CD14-positive monocyte (primary cell): Measurements from ENCODE around the gene LTO1. TPM values are rescaled to one million over a fixed set of nuclear protein-coding genes. Genes with fewer than 3 reads are reported as not detected.

Source experiments
- DNase-seq, 3 donors: peaks; one replicate each; pipeline ENCODE4 v3.0.0-alpha.2; 2011 to 2022
- H2AFZ ChIP-seq: 2 replicates; pipeline ENCODE4 v1.6.0; 2012; ENCODE audit warnings: mild to moderate bottlenecking, low read depth, low read length, inconsistent platforms; ENCODE audit not compliant: insufficient read depth, poor library complexity, severe bottlenecking
- H3K27ac ChIP-seq, 2 donors: 1 replicate in 1 of 2; 2 replicates in 1 of 2; pipeline ENCODE4 v1.5.1; 2012 to 2013; ENCODE audit warnings: low read length in 2 of 2, control low read depth in 1 of 2, inconsistent platforms in 1 of 2, low read depth in 1 of 2, mild to moderate bottlenecking in 1 of 2
- H3K27me3 ChIP-seq, 2 donors: one replicate each; pipeline versions ENCODE4 v1.6.0 to v1.6.1; 2011 to 2013; ENCODE audit warnings: low read length in 2 of 2; ENCODE audit not compliant: control insufficient read depth in 2 of 2, insufficient read depth in 2 of 2
- H3K36me3 ChIP-seq, 2 donors: replicated peaks in 1 of 2; 1 replicate in 1 of 2; 2 replicates in 1 of 2; pipeline versions ENCODE4 v1.5.1 to v1.6.1; 2012 to 2013; ENCODE audit warnings: low read length in 2 of 2, control low read depth in 1 of 2, inconsistent platforms in 1 of 2, mild to moderate bottlenecking in 1 of 2; ENCODE audit not compliant: insufficient read depth in 2 of 2, control insufficient read depth in 1 of 2
- H3K4me1 ChIP-seq, 2 donors: 1 replicate in 1 of 2; 2 replicates in 1 of 2; pipeline versions ENCODE4 v1.5.1 to v1.6.1; 2012 to 2013; ENCODE audit warnings: low read length in 2 of 2, control low read depth in 1 of 2, inconsistent platforms in 1 of 2, mild to moderate bottlenecking in 1 of 2, moderate library complexity in 1 of 2; ENCODE audit not compliant: insufficient read depth in 2 of 2, control insufficient read depth in 1 of 2
- H3K4me2 ChIP-seq: replicated peaks from 2 replicates; pipeline ENCODE3; 2012; ENCODE audit warnings: low read length, moderate library complexity, mild to moderate bottlenecking; ENCODE audit not compliant: poor library complexity, severe bottlenecking; ENCODE audit errors: extremely low read depth
- H3K4me3 ChIP-seq, 3 experiments: fragments of 200-600 bp in 1 of 3; sonication (generic) in 1 of 3; replicated peaks in 1 of 3; 1 replicate in 2 of 3; 2 replicates in 1 of 3; pipeline ENCODE4 v1.5.1; 2011 to 2013; ENCODE audit warnings: low read length in 3 of 3, mild to moderate bottlenecking in 3 of 3, control low read depth in 2 of 3, low read depth in 2 of 3, inconsistent platforms in 1 of 3, moderate library complexity in 1 of 3
- H3K79me2 ChIP-seq: 2 replicates; pipeline ENCODE4 v1.6.0; 2012; ENCODE audit warnings: mild to moderate bottlenecking, control low read depth, inconsistent platforms, low read length, moderate library complexity; ENCODE audit not compliant: insufficient read depth
- H3K9ac ChIP-seq: 2 replicates; pipeline ENCODE4 v1.6.0; 2017; ENCODE audit warnings: low read length, mild to moderate bottlenecking; ENCODE audit not compliant: insufficient read depth, poor library complexity, severe bottlenecking
- H3K9me3 ChIP-seq, 2 donors: replicated peaks in 1 of 2; 1 replicate in 1 of 2; 2 replicates in 1 of 2; pipeline versions ENCODE4 v1.5.1 to v1.6.1; 2012 to 2013; ENCODE audit warnings: low read length in 2 of 2, control low read depth in 1 of 2; ENCODE audit not compliant: control insufficient read depth in 1 of 2, insufficient read depth in 1 of 2
- H4K20me1 ChIP-seq: 2 replicates; pipeline ENCODE4 v1.6.0; 2012; ENCODE audit warnings: mild to moderate bottlenecking, low read length, control low read depth, moderate library complexity; ENCODE audit not compliant: insufficient read depth
- H3K27ac Mint-ChIP-seq, 7 donors: one replicate each; pipeline ENCODE4 v1.8.0; 2020; ENCODE audit warnings: mild to moderate bottlenecking in 7 of 7, mixed read lengths in 7 of 7, moderate library complexity in 6 of 7, inconsistent platforms in 2 of 7
- H3K27me3 Mint-ChIP-seq, 3 donors: one replicate each; pipeline ENCODE4 v1.8.0; 2021 to 2022; ENCODE audit warnings: low read depth in 3 of 3, mild to moderate bottlenecking in 3 of 3, mixed read lengths in 3 of 3, moderate library complexity in 3 of 3, inconsistent platforms in 1 of 3
- H3K36me3 Mint-ChIP-seq, 2 donors: one replicate each; pipeline ENCODE4 v1.8.0; 2020; ENCODE audit warnings: mixed read lengths in 2 of 2, inconsistent platforms in 1 of 2, mild to moderate bottlenecking in 1 of 2
- H3K4me1 Mint-ChIP-seq: one replicate; pipeline ENCODE4 v1.8.0; 2020; ENCODE audit warnings: mild to moderate bottlenecking, mixed read lengths
- H3K4me3 Mint-ChIP-seq, 2 donors: one replicate each; pipeline ENCODE4 v1.8.0; 2020; ENCODE audit warnings: mild to moderate bottlenecking in 2 of 2, mixed read lengths in 2 of 2, moderate library complexity in 1 of 2
- H3K9me3 Mint-ChIP-seq, 7 donors: one replicate each; pipeline ENCODE4 v1.8.0; 2020 to 2022; ENCODE audit warnings: mixed read lengths in 7 of 7, mild to moderate bottlenecking in 6 of 7, moderate library complexity in 6 of 7, inconsistent platforms in 2 of 7
- WGBS: methylation state at CpG from one replicate; pipeline ENCODE4 v1.1.5; 2013; ENCODE audit warnings: missing lambda C conversion rate; ENCODE audit not compliant: insufficient coverage; 5-methylcytosine and 5-hydroxymethylcytosine counted together
- intact Hi-C, 2 donors: fragments of 100-400 bp; cut with micrococcal nuclease; formaldehyde crosslinking; loops; one replicate each; pipeline versions ENCODE4 v1.15.0 to v1.15.1; 2023
- polyA plus RNA-seq, 3 donors: library from polyadenylated mRNA; depleted of rRNA in 1 of 3; unstranded in 2 of 3; stranded (reverse) in 1 of 3; fragments of 300-500 nt in 2 of 3; fragments of >200 nt in 1 of 3; fragmentation: Illumina TruSeq in 2 of 3; gene quantifications; 1 replicate in 2 of 3; 2 replicates in 1 of 3; pipeline ENCODE4 v1.2.3, GENCODE V29; 2012 to 2021
- TF ChIP-seq, protein P1 (sequence below): fragments of 200-600 bp; IDR thresholded peaks from one replicate; pipeline ENCODE4 v1.8.0; 2022; ENCODE audit warnings: antibody characterized with exemption, mild to moderate bottlenecking

The LTO1 gene
- polyA plus RNA-seq, 3 donors, result 3.9 to 27.1 (median 5.2) TPM

DNA sequence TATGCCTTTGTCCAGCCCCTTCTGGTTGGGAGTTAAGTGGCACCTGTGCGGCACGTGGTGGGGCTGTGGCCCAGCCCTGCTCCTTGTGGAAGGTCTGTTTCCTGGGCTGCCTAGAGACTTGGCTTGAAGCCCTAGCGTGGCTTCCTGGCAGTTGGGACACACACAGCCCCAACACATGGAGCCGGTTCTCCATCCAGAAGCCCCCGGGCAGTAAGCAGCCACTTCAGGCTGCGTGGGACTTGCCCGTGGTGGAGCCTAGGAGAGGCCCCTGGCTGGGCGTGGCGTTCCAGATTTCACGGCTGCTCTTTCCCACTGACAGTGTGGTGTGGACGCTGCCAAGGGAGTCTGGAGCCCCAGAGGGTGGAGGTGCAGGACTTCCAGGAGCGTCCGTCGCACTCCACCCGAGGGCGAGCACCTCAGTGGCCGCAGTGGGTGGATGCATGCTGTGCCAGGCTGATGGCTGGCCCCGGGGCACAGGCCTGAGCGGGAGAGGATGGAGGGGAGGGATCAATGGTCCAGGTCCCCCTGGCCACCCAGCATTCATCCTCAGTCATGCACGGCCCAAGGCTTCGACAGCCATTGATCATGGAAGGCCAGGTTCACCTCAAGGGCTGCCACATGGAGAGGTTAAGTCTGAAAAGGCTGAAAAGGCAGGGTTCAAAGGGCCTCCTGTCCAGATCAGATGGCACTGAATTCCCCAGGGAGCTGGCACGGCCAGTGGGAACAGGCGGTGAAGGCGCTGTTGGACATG is 24.9 kb downstream of the LTO1 start:
- H3K27ac ChIP-seq, result no peak overlapping the region
- TF ChIP-seq, protein P1, sequence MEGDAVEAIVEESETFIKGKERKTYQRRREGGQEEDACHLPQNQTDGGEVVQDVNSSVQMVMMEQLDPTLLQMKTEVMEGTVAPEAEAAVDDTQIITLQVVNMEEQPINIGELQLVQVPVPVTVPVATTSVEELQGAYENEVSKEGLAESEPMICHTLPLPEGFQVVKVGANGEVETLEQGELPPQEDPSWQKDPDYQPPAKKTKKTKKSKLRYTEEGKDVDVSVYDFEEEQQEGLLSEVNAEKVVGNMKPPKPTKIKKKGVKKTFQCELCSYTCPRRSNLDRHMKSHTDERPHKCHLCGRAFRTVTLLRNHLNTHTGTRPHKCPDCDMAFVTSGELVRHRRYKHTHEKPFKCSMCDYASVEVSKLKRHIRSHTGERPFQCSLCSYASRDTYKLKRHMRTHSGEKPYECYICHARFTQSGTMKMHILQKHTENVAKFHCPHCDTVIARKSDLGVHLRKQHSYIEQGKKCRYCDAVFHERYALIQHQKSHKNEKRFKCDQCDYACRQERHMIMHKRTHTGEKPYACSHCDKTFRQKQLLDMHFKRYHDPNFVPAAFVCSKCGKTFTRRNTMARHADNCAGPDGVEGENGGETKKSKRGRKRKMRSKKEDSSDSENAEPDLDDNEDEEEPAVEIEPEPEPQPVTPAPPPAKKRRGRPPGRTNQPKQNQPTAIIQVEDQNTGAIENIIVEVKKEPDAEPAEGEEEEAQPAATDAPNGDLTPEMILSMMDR, result no peak
- H3K27me3 ChIP-seq, result no peaks in the 10 kb centered on the region
- H3K4me3 ChIP-seq, result no peak overlapping the region
- no peaks in the 10 kb centered on the region for H3K79me2 ChIP-seq
- no peaks in the 10 kb centered on the region for H4K20me1 ChIP-seq
- H3K9me3 ChIP-seq, result no peaks in the 10 kb centered on the region
- H3K4me1 Mint-ChIP-seq, result no peaks in the 10 kb centered on the region
- no peaks in the 10 kb centered on the region for H3K4me1 ChIP-seq
- H3K9ac ChIP-seq, result no peak overlapping the region
- peaks cover 3 to 12% (median 4%) of the 10 kb centered on the region in 3 donors for H3K27me3 Mint-ChIP-seq
- H3K36me3 Mint-ChIP-seq, result no peaks in the 10 kb centered on the region
- 64% methylated on average over 10 of the region's 24 CpGs for WGBS
- intact Hi-C loops, result no loop called here
- no peak overlapping the region for H3K27ac Mint-ChIP-seq
- H3K36me3 ChIP-seq, result no peaks in the 10 kb centered on the region
- no peak overlapping the region for H2AFZ ChIP-seq
- DNase-seq, result no peak
- H3K4me2 ChIP-seq, result no peak overlapping the region
- no peak overlapping the region for H3K4me3 Mint-ChIP-seq
- H3K9me3 Mint-ChIP-seq, result no peaks in the 10 kb centered on the region

DNA sequence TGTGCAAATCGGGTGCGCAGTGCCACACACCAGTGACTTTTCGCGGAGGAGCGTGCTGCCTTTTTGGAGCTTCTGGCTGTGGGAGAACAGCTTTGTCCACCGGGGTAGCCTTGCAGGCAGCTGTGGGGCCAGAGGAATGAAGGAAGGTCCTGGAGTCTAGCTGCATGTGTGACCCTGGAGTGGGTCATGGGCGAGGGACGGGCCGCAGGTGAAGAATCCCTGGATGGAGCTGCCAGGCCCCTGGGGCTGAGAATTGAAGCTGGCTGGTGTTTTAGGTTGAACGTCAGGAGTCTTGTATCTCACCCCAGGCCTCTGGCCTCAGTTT is 25.6 kb downstream of the LTO1 start:
- Histone ChIP-seq H4K20me1 (no peaks in the 10 kb centered on the region), H3K79me2 (no peaks in the 10 kb centered on the region), H3K4me1 (no peaks in the 10 kb centered on the region), H3K27ac (no peak overlapping the region), H3K4me3 (no peak overlapping the region), H3K4me2 (no peak overlapping the region), H3K9ac (no peak overlapping the region), H2AFZ (no peak overlapping the region), H3K27me3 (no peaks in the 10 kb centered on the region), H3K9me3 (no peaks in the 10 kb centered on the region), H3K36me3 (no peaks in the 10 kb centered on the region)
- no peaks in the 10 kb centered on the region for H3K36me3 Mint-ChIP-seq
- no peak overlapping the region for H3K4me3 Mint-ChIP-seq
- H3K27ac Mint-ChIP-seq, result peak overlapping the region in 1 of 7 donors; percentile 18
- intact Hi-C loops, result no loop called here
- WGBS, result 96% methylated on average over 8 of the region's 10 CpGs
- H3K27me3 Mint-ChIP-seq, result peaks cover 4 to 16% (median 7%) of the 10 kb centered on the region in 3 donors
- H3K4me1 Mint-ChIP-seq, result no peaks in the 10 kb centered on the region
- DNase-seq, result no peak
- TF ChIP-seq, protein P1, result no peak
- H3K9me3 Mint-ChIP-seq, result no peaks in the 10 kb centered on the region
